Psoas muscle (tissue), 8 donors: ENCODE results near the gene BCL2L15. TPM values are rescaled to one million over a fixed set of nuclear protein-coding genes. Genes with fewer than 3 reads are reported as not detected.

Source experiments
- ATAC-seq, 4 donors: fragments of 200-7000 bp; cut with Tn5 transposase; one replicate each; pipeline ENCODE4 v1.9.1; 2020; ENCODE audit warnings: moderate library complexity in 3 of 4, mild to moderate bottlenecking in 2 of 4
- DNase-seq, 2 donors: peaks; one replicate each; pipeline ENCODE4 v3.0.0-alpha.2; 2020
- H3K27ac ChIP-seq: fragments of 200-600 bp; one replicate; pipeline ENCODE4 v1.8.0; 2022
- H3K27me3 ChIP-seq, 3 donors: fragments of 200-600 bp in 1 of 3; one replicate each; pipeline versions ENCODE4 v1.6.1 to v1.8.0; 2013 to 2022; ENCODE audit warnings: low read length in 2 of 3, mild to moderate bottlenecking in 2 of 3, moderate library complexity in 1 of 3; ENCODE audit not compliant: insufficient read depth in 3 of 3
- H3K36me3 ChIP-seq, 2 donors: fragments of 200-600 bp in 1 of 2; one replicate each; pipeline versions ENCODE4 v1.6.1 to v1.8.0; 2013 to 2022; ENCODE audit warnings: low read depth in 1 of 2, mild to moderate bottlenecking in 1 of 2, moderate library complexity in 1 of 2; ENCODE audit not compliant: insufficient read depth in 1 of 2
- H3K4me1 ChIP-seq: fragments of 200-600 bp; one replicate; pipeline ENCODE4 v1.8.0; 2022
- H3K4me3 ChIP-seq: fragments of 200-600 bp; one replicate; pipeline ENCODE4 v1.8.0; 2022; ENCODE audit warnings: mild to moderate bottlenecking
- H3K9me3 ChIP-seq: fragments of 200-600 bp; one replicate; pipeline ENCODE4 v1.8.0; 2022
- WGBS, 3 donors: extraction: QIAGEN DNeasy Blood & Tissue Kit; methylation state at CpG; one replicate each; pipeline versions ENCODE4 v1.1.6 to v1.1.7; 2013; 5-methylcytosine and 5-hydroxymethylcytosine counted together
- intact Hi-C, 2 donors: fragments of 100-400 bp; cut with DNase I; formaldehyde crosslinking; loops; one replicate each; pipeline versions ENCODE4 v1.11.0 to v1.14.2; 2022
- polyA plus RNA-seq, 3 donors: library from polyadenylated mRNA; stranded (reverse); fragments of 200-250 nt; gene quantifications; one replicate each; pipeline ENCODE4 v1.2.3, GENCODE V29; 2013
- total RNA-seq, 4 donors: library from RNA; stranded (reverse); fragmentation: NEBNext Ultra II Directional in 2 of 4; extraction: Animal tissue kit (Norgen Biotek cat#: 25700) in 2 of 4; gene quantifications; one replicate each; pipeline versions ENCODE4 v1.2.1 to v1.2.4, GENCODE V29; 2021 to 2023
- TF ChIP-seq, protein P1 (sequence below): fragments of 200-600 bp; IDR thresholded peaks from one replicate; pipeline ENCODE4 v1.8.0; 2022; ENCODE audit warnings: antibody characterized with exemption
- donor health status: healthy with polysubstance abuse.
- donor health status: DM: no; HTN: no; CAD: no; lungs with moderate emphysema.
- donor health status: Bipolar disorder and iron deficiency.
- donor health status: healthy.
- donor health status: DM: yes; HTN: yes; CAD: no.
- donor health status: DM: no; HTN: no; CAD: no.
- donor health status: DM: no; HTN: no; CAD: no.
- donor health status: DM: yes; HTN: yes; CAD: no.

The BCL2L15 gene
- total and polyA plus RNA-seq, 7 donors, result 0.03 to 0.44 (median 0.26) TPM

- Histone ChIP-seq H3K4me3 (no peak overlapping the region), H3K9me3 (no peaks in the 10 kb centered on the region), H3K36me3 (peaks cover 0 to 29% of the 10 kb centered on the region in 2 donors), H3K27ac (peak overlapping the region; percentile 73), H3K27me3 (no peaks in the 10 kb centered on the region), H3K4me1 (peaks cover 19% of the 10 kb centered on the region)
- intact Hi-C loops, result loop anchor here in 1 of 2 donors (2.0 kb wide), 1 partner anchor 15 kb away; the partner anchor contains the start of gene HIPK1
- ATAC-seq (no peak), DNase-seq (no peak)
- TF ChIP-seq, protein P1, sequence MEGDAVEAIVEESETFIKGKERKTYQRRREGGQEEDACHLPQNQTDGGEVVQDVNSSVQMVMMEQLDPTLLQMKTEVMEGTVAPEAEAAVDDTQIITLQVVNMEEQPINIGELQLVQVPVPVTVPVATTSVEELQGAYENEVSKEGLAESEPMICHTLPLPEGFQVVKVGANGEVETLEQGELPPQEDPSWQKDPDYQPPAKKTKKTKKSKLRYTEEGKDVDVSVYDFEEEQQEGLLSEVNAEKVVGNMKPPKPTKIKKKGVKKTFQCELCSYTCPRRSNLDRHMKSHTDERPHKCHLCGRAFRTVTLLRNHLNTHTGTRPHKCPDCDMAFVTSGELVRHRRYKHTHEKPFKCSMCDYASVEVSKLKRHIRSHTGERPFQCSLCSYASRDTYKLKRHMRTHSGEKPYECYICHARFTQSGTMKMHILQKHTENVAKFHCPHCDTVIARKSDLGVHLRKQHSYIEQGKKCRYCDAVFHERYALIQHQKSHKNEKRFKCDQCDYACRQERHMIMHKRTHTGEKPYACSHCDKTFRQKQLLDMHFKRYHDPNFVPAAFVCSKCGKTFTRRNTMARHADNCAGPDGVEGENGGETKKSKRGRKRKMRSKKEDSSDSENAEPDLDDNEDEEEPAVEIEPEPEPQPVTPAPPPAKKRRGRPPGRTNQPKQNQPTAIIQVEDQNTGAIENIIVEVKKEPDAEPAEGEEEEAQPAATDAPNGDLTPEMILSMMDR, result no peak
- 67 to 81% (median 73%) methylated on average over 5 of the region's 5 CpGs for WGBS, 3 donors
Measured at GRCh38 chr1:113913887-113914664, 26.7 kb upstream of the BCL2L15 start.

GRCh38 chr1:113913312-113913668 is 25.9 kb upstream of the BCL2L15 start:
- DNase-seq (no peak), ATAC-seq (peak; percentile 35 to 67 (median 44))
- H3K36me3 ChIP-seq, result peaks cover 0 to 37% of the 10 kb centered on the region in 2 donors
- H3K27ac ChIP-seq, result peak overlapping the region; percentile 73
- H3K27me3 ChIP-seq, result no peaks in the 10 kb centered on the region
- intact Hi-C loops, result loop anchor here in 1 of 2 donors (2.0 kb wide), 1 partner anchor 16 kb away; the partner anchor contains the start of gene HIPK1
- H3K4me3 ChIP-seq, result peak overlapping the region; percentile 20
- 10 to 18% (median 16%) methylated on average over 3 of the region's 3 CpGs for WGBS, 3 donors
- TF ChIP-seq, protein P1, result no peak
- H3K4me1 ChIP-seq, result peaks cover 19% of the 10 kb centered on the region
- H3K9me3 ChIP-seq, result no peaks in the 10 kb centered on the region

DNA sequence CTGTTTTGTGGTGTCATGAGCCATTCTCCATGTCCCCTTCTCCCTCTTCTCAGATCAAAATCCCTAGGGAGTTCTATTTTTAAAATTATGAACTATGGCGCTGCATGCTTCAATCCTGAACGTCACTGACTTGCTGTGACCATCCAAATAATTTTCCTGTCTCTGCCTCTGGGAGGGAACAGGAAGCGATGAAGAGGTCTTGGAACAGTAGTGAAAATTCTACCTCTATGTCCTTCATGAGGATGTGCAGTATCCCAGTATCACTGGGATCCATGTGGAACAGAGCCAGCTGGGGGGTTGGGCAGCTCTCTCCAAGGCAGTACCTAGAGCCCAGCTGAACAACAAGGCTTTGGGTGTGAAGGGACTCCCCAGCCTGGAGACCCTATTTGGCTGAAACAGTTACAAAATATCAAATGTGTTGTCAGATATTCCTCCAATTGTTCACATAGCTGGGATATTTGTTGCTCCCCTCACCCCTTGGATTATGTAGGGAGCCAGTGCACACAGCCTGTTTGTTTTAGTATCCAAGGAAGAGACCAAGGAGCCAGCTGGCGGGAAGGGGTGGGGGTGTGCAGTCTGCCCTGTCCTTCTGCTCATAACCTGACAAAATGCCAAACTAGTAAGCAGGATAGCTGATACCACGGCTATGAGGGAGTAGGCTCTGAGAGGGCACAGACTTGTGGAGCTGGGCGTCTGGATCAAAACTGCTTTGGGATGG is 25.4 kb upstream of the BCL2L15 start:
- Histone ChIP-seq H3K27ac (peak overlapping the region; percentile 73), H3K4me1 (peaks cover 19% of the 10 kb centered on the region), H3K4me3 (peak overlapping the region; percentile 20), H3K36me3 (peaks cover 0 to 43% of the 10 kb centered on the region in 2 donors), H3K27me3 (no peaks in the 10 kb centered on the region), H3K9me3 (no peaks in the 10 kb centered on the region)
- DNase-seq (peak; percentile 26 to 69), ATAC-seq (peak; percentile 88 to 99 (median 94))
- TF ChIP-seq, protein P1, result no peak
- 9 to 14% (median 12%) methylated on average over 6 of the region's 6 CpGs for WGBS, 3 donors
- intact Hi-C loops, result loop anchor here in 1 of 2 donors (2.0 kb wide), 1 partner anchor 16 kb away; the partner anchor contains the start of gene HIPK1

GRCh38 chr1:113905435-113905861 is 18.1 kb upstream of the BCL2L15 start:
- Histone ChIP-seq H3K36me3 (peaks cover 0 to 47% of the 10 kb centered on the region in 2 donors), H3K4me1 (peaks cover 9% of the 10 kb centered on the region), H3K9me3 (no peaks in the 10 kb centered on the region), H3K27me3 (no peaks in the 10 kb centered on the region), H3K4me3 (peak overlapping the region; percentile 91), H3K27ac (peak overlapping the region; percentile 89)
- TF ChIP-seq, protein P1, result no peak
- WGBS, 3 donors, result 1% methylated on average over 17 of the region's 17 CpGs
- no peak for DNase-seq
- ATAC-seq, result no peak
- intact Hi-C loops, result loop anchor here (1.0 to 10.0 kb wide), 4 partner anchors 24 to 151 kb away; partner anchors contain the start of genes HIPK1 (in 2 of the 2) and PHTF1 (in 2 of the 2)
